Mucosa of descending colon (tissue), 3 donors: ENCODE results near the gene SNPH. TPM values are rescaled to one million over a fixed set of nuclear protein-coding genes. Genes with fewer than 3 reads are reported as not detected.

Source experiments
- ATAC-seq: fragments of 200-7000 bp; cut with Tn5 transposase; one replicate; pipeline ENCODE4 v1.9.1; 2020; ENCODE audit warnings: mild to moderate bottlenecking, moderate library complexity
- DNase-seq, 3 donors: peaks; one replicate each; pipeline ENCODE4 v3.0.0-alpha.2; 2020
- H3K36me3 ChIP-seq: fragments of 200-600 bp; one replicate; pipeline ENCODE4 v1.8.0; 2021; ENCODE audit warnings: low read depth, mild to moderate bottlenecking
- H3K4me1 ChIP-seq: fragments of 200-600 bp; one replicate; pipeline ENCODE4 v1.8.0; 2021; ENCODE audit warnings: low read depth, mild to moderate bottlenecking
- H3K4me3 ChIP-seq: fragments of 200-600 bp; one replicate; pipeline ENCODE4 v1.8.0; 2021; ENCODE audit warnings: mild to moderate bottlenecking
- H3K9me3 ChIP-seq: fragments of 200-600 bp; one replicate; pipeline ENCODE4 v1.8.0; 2021; ENCODE audit warnings: mild to moderate bottlenecking
- intact Hi-C, 2 donors: fragments of 100-400 bp; cut with DNase I in 1 of 2; cut with micrococcal nuclease in 1 of 2; formaldehyde crosslinking; loops; one replicate each; pipeline versions ENCODE4 v1.11.0 to v1.11.1; 2022; cut with DNase I, micrococcal nuclease
- total RNA-seq, 3 donors: library from RNA; stranded (reverse); fragmentation: NEBNext Ultra II Directional in 2 of 3; extraction: Animal tissue kit (Norgen Biotek cat#: 25700) in 2 of 3; gene quantifications; one replicate each; pipeline versions ENCODE4 v1.2.1 to v1.2.4, GENCODE V29; 2021 to 2023
- TF ChIP-seq, protein P1 (sequence below): fragments of 200-600 bp; IDR thresholded peaks from one replicate; pipeline ENCODE4 v1.8.0; 2022; ENCODE audit warnings: antibody characterized with exemption, mild to moderate bottlenecking
- donor health status: DM: no; HTN: no; CAD: no; lungs with moderate emphysema.
- donor health status: DM: no; HTN: no; CAD: no.
- donor health status: DM: no; HTN: yes; CAD: no.

The SNPH gene
- total RNA-seq, 3 donors from 2014 or later = 1.1 to 11.7 (median 2.2) TPM

- DNase-seq = no peak
- no peak for ATAC-seq
- H3K9me3 ChIP-seq = no peaks in the 10 kb centered on the region
- H3K4me3 ChIP-seq = no peak overlapping the region
- peaks cover 7% of the 10 kb centered on the region for H3K4me1 ChIP-seq
- intact Hi-C loops = no loop called here
- H3K36me3 ChIP-seq = no peaks in the 10 kb centered on the region
- TF ChIP-seq, protein P1, sequence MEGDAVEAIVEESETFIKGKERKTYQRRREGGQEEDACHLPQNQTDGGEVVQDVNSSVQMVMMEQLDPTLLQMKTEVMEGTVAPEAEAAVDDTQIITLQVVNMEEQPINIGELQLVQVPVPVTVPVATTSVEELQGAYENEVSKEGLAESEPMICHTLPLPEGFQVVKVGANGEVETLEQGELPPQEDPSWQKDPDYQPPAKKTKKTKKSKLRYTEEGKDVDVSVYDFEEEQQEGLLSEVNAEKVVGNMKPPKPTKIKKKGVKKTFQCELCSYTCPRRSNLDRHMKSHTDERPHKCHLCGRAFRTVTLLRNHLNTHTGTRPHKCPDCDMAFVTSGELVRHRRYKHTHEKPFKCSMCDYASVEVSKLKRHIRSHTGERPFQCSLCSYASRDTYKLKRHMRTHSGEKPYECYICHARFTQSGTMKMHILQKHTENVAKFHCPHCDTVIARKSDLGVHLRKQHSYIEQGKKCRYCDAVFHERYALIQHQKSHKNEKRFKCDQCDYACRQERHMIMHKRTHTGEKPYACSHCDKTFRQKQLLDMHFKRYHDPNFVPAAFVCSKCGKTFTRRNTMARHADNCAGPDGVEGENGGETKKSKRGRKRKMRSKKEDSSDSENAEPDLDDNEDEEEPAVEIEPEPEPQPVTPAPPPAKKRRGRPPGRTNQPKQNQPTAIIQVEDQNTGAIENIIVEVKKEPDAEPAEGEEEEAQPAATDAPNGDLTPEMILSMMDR = no peak
Measured at GRCh38 chr20:1280195-1281102, 14.4 kb downstream of the SNPH start.

DNA sequence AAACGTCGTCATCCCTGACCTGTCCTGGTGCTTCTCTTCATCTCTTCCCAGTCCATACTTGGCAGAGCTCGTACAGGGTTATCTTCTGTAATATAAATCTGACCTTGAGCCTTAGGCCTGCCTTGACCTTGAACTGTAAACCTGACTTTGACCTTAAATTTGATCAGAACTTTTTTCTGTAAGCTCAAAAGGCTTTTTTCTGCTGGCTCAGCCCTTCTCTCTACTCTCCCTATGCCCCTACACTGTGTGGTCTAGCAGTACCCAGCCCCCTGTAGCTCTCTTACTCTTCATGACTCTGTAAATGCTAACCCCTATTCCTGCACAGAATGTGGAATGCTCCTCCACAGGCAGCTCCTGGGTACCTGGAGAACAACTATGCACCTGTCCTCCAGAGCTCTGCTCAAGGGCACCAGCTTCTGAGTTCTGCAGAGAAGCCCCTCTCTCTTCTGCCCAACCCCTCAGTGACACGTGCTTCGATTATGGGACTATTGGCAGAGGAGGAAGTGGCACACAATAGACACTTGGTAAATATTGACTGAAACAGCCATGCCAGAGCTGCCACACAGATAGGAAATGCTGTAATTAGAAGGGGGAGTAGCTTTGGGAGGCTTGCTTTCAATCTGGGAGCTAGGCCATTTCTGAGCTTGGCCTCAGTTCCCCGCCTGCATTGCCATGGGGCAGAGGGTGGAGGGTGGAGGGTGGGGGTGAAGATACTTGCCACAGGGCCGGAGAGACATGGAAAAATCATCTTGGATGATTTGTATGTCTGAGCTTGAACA, 15.4 kb downstream of the SNPH start:
- ATAC-seq (peak; percentile 82), DNase-seq (peak in 1 of 3 donors; percentile 51)
- intact Hi-C loops = no loop called here
- Histone ChIP-seq H3K36me3 (no peaks in the 10 kb centered on the region), H3K4me1 (peaks cover 7% of the 10 kb centered on the region), H3K9me3 (no peaks in the 10 kb centered on the region), H3K4me3 (no peak overlapping the region)
- TF ChIP-seq, protein P1 = no peak

DNA sequence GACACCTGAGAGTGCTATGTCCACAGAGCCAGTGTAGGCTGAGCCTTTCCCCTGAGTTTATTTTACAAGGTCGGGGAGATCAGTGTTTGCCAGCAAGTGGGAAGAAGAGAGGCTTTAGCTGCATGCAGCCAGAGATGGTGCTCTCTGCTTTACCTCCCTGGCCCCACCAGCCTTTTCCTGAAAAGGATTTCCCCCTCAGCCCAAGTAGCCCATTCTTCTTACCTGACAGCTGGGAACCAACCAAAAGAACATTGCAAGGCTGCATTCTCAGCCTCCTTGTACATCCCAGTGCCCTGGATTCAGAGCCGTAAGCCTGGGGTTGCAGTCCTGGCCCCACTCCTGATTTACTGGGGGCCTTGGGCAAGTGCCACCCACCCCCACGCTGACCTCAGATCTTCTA, 16.9 kb downstream of the SNPH start:
- TF ChIP-seq, protein P1 = no peak
- H3K9me3 ChIP-seq = no peaks in the 10 kb centered on the region

GRCh38 chr20:1283522-1284510, 17.7 kb downstream of the SNPH start:
- ATAC-seq (no peak), DNase-seq (no peak)
- intact Hi-C loops = no loop called here
- Histone ChIP-seq H3K4me3 (no peak overlapping the region), H3K9me3 (no peaks in the 10 kb centered on the region), H3K4me1 (peaks cover 7% of the 10 kb centered on the region), H3K36me3 (no peaks in the 10 kb centered on the region)
- TF ChIP-seq, protein P1 = no peak

More for the DNA sequence above, 16.9 kb downstream of the SNPH start:
- peaks cover 7% of the 10 kb centered on the region for H3K4me1 ChIP-seq
- no peak for DNase-seq
- H3K36me3 ChIP-seq = no peaks in the 10 kb centered on the region
- intact Hi-C loops = no loop called here
- no peak for ATAC-seq
- no peak overlapping the region for H3K4me3 ChIP-seq
